ENCODE data around the gene RNF20.

Gene RNF20

GRCh38 chr9:101528015-101528414, 5.6 kb upstream of the RNF20 start:
- Histone ChIP-seq H4K8ac (ENCODE audit: low read length) (no peak overlapping the region), H2BK120ac (ENCODE audit: low read depth, low read length) (no peak overlapping the region), H3K18ac (ENCODE audit: low read depth in 1 of 2, low read length in 2 of 2) (no peak overlapping the region), H4K91ac (ENCODE audit: low read length) (no peak overlapping the region), H2AFZ (ENCODE audit: low read depth, low read length) (no peak overlapping the region), H3K79me1 (replicated peaks; ENCODE audit: low read length, poor library complexity, severe bottlenecking) (no peaks in the 10 kb centered on the region), H3K27ac (ENCODE audit: low read length, poor library complexity, severe bottlenecking) (no peak overlapping the region), H3K14ac (ENCODE audit: low read length in 2 of 2) (no peak overlapping the region), H3K9ac (ENCODE audit: low read length) (no peak overlapping the region), H3K36me3 (ENCODE audit: control insufficient read depth in 1 of 2, insufficient read depth in 2 of 2, low read depth in 1 of 2, low read length in 2 of 2) (no peaks in the 10 kb centered on the region), H3K4ac (ENCODE audit: low read depth in 1 of 2, low read length in 2 of 2) (no peak overlapping the region), H2BK12ac (ENCODE audit: low read length in 2 of 2) (no peak overlapping the region), H3K9me3 (ENCODE audit: control insufficient read depth, low read length) (no peaks in the 10 kb centered on the region), H2BK5ac (ENCODE audit: low read depth, low read length, poor library complexity, severe bottlenecking) (no peak overlapping the region), H3K4me1 (ENCODE audit: control insufficient read depth, insufficient read depth, low read depth, low read length) (no peaks in the 10 kb centered on the region), H2BK15ac (ENCODE audit: low read depth, poor library complexity, severe bottlenecking) (no peak overlapping the region), H3K27me3 (ENCODE audit: control insufficient read depth in 1 of 2, insufficient read depth in 1 of 2, low read length in 2 of 2) (no peaks in the 10 kb centered on the region), H2AK5ac (ENCODE audit: low read length, severe bottlenecking) (no peak overlapping the region), H3K23ac (ENCODE audit: low read length in 2 of 2) (no peak overlapping the region), H3K4me3 (ENCODE audit: insufficient read depth in 1 of 2, low read depth in 1 of 2, low read length in 2 of 2) (no peak overlapping the region), H3K4me2 (ENCODE audit: low read length, poor library complexity, severe bottlenecking) (no peak overlapping the region)
- no peak for DNase-seq

- H3K27ac ChIP-seq (ENCODE audit: low read length, poor library complexity, severe bottlenecking) = no peak overlapping the region
- 57% methylated on average over 2 of the region's 6 CpGs for WGBS
- no peaks in the 10 kb centered on the region for H3K9me3 ChIP-seq (ENCODE audit: control insufficient read depth, low read length)
- DNase-seq = peak; percentile 83
- no peaks in the 10 kb centered on the region for H3K4me1 ChIP-seq (ENCODE audit: control insufficient read depth, insufficient read depth, low read depth, low read length)
- H3K4me3 ChIP-seq (ENCODE audit: insufficient read depth in 1 of 2, low read depth in 1 of 2, low read length in 2 of 2) = no peak overlapping the region
- H3K9ac ChIP-seq (ENCODE audit: low read length) = no peak overlapping the region
- no peak overlapping the region for H3K18ac ChIP-seq (ENCODE audit: low read depth in 1 of 2, low read length in 2 of 2)
- no peaks in the 10 kb centered on the region for H3K79me1 ChIP-seq (replicated peaks; ENCODE audit: low read length, poor library complexity, severe bottlenecking)
- no peaks in the 10 kb centered on the region for H3K27me3 ChIP-seq (ENCODE audit: control insufficient read depth in 1 of 2, insufficient read depth in 1 of 2, low read length in 2 of 2)
- H3K14ac ChIP-seq (ENCODE audit: low read length in 2 of 2) = no peak overlapping the region
- H2BK15ac ChIP-seq (ENCODE audit: low read depth, poor library complexity, severe bottlenecking) = no peak overlapping the region
- H2AK5ac ChIP-seq (ENCODE audit: low read length, severe bottlenecking) = no peak overlapping the region
- peaks cover 0 to under 1% of the 10 kb centered on the region in 2 experiments for H3K36me3 ChIP-seq (ENCODE audit: control insufficient read depth in 1 of 2, insufficient read depth in 2 of 2, low read depth in 1 of 2, low read length in 2 of 2)
- H4K91ac ChIP-seq (ENCODE audit: low read length) = no peak overlapping the region
- no peak overlapping the region for H2BK12ac ChIP-seq (ENCODE audit: low read length in 2 of 2)
- H2BK5ac ChIP-seq (ENCODE audit: low read depth, low read length, poor library complexity, severe bottlenecking) = no peak overlapping the region
- H4K8ac ChIP-seq (ENCODE audit: low read length) = no peak overlapping the region
- no peak overlapping the region for H3K4me2 ChIP-seq (ENCODE audit: low read length, poor library complexity, severe bottlenecking)
- no peak overlapping the region for H3K23ac ChIP-seq (ENCODE audit: low read length in 2 of 2)
- H2AFZ ChIP-seq (ENCODE audit: low read depth, low read length) = no peak overlapping the region
- no peak overlapping the region for H3K4ac ChIP-seq (ENCODE audit: low read depth in 1 of 2, low read length in 2 of 2)
- no peak overlapping the region for H2BK120ac ChIP-seq (ENCODE audit: low read depth, low read length)
Measured at GRCh38 chr9:101530076-101530711, 3.5 kb upstream of the RNF20 start.

- no peak overlapping the region for H3K23ac ChIP-seq (ENCODE audit: low read length in 2 of 2)
- no peak overlapping the region for H2AFZ ChIP-seq (ENCODE audit: low read depth, low read length)
- H3K18ac ChIP-seq (ENCODE audit: low read depth in 1 of 2, low read length in 2 of 2) = no peak overlapping the region
- no peak overlapping the region for H2BK15ac ChIP-seq (ENCODE audit: low read depth, poor library complexity, severe bottlenecking)
- no peak overlapping the region for H3K9ac ChIP-seq (ENCODE audit: low read length)
- H4K8ac ChIP-seq (ENCODE audit: low read length) = no peak overlapping the region
- H3K36me3 ChIP-seq (ENCODE audit: control insufficient read depth in 1 of 2, insufficient read depth in 2 of 2, low read depth in 1 of 2, low read length in 2 of 2) = peaks cover 8 to 60% of the 10 kb centered on the region in 2 experiments
- H3K27me3 ChIP-seq (ENCODE audit: control insufficient read depth in 1 of 2, insufficient read depth in 1 of 2, low read length in 2 of 2) = no peaks in the 10 kb centered on the region
- H3K9me3 ChIP-seq (ENCODE audit: control insufficient read depth, low read length) = no peaks in the 10 kb centered on the region
- no peak overlapping the region for H3K27ac ChIP-seq (ENCODE audit: low read length, poor library complexity, severe bottlenecking)
- H3K4ac ChIP-seq (ENCODE audit: low read depth in 1 of 2, low read length in 2 of 2) = no peak overlapping the region
- H2BK5ac ChIP-seq (ENCODE audit: low read depth, low read length, poor library complexity, severe bottlenecking) = no peak overlapping the region
- H3K14ac ChIP-seq (ENCODE audit: low read length in 2 of 2) = no peak overlapping the region
- no peak overlapping the region for H2BK12ac ChIP-seq (ENCODE audit: low read length in 2 of 2)
- no peak overlapping the region for H2AK5ac ChIP-seq (ENCODE audit: low read length, severe bottlenecking)
- H4K91ac ChIP-seq (ENCODE audit: low read length) = no peak overlapping the region
- H2BK120ac ChIP-seq (ENCODE audit: low read depth, low read length) = no peak overlapping the region
- DNase-seq = peak; percentile 33
- no peak overlapping the region for H3K4me2 ChIP-seq (ENCODE audit: low read length, poor library complexity, severe bottlenecking)
- peaks cover 36% of the 10 kb centered on the region for H3K79me1 ChIP-seq (replicated peaks; ENCODE audit: low read length, poor library complexity, severe bottlenecking)
- no peaks in the 10 kb centered on the region for H3K4me1 ChIP-seq (ENCODE audit: control insufficient read depth, insufficient read depth, low read depth, low read length)
- no peak overlapping the region for H3K4me3 ChIP-seq (ENCODE audit: insufficient read depth in 1 of 2, low read depth in 1 of 2, low read length in 2 of 2)
Measured at GRCh38 chr9:101536351-101536750, 2.7 kb downstream of the RNF20 start.

DNA sequence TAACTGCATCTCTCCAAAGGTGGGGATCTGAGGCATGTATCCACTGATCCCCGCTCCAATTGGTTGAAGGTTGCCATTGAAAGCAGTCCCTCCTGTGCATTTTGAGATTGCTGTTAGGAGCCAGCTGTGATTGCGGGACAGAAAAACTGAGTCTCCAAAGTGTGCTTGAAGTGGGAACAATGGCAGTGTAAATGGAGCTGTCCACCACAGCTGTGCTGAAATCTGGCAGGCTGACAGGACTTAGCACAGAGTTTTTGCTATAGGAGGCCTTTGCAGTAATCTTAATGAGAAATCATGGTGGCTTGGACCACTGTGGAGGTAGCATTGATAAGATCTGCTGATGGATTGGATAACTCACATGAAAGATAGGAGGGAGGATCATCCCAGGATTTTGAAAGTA, 3.3 kb downstream of the RNF20 start:
- no peak overlapping the region for H2BK120ac ChIP-seq (ENCODE audit: low read depth, low read length)
- no peak overlapping the region for H2AFZ ChIP-seq (ENCODE audit: low read depth, low read length)
- WGBS = 96% methylated on average over 2 of the region's 2 CpGs

More for the DNA sequence above, 3.3 kb downstream of the RNF20 start:
- H3K9me3 ChIP-seq (ENCODE audit: control insufficient read depth, low read length) = no peaks in the 10 kb centered on the region
- no peaks in the 10 kb centered on the region for H3K4me1 ChIP-seq (ENCODE audit: control insufficient read depth, insufficient read depth, low read depth, low read length)
- H3K14ac ChIP-seq (ENCODE audit: low read length in 2 of 2) = no peak overlapping the region
- no peak overlapping the region for H3K4me3 ChIP-seq (ENCODE audit: insufficient read depth in 1 of 2, low read depth in 1 of 2, low read length in 2 of 2)
- no peak overlapping the region for H3K18ac ChIP-seq (ENCODE audit: low read depth in 1 of 2, low read length in 2 of 2)
- H4K8ac ChIP-seq (ENCODE audit: low read length) = no peak overlapping the region
- H2AK5ac ChIP-seq (ENCODE audit: low read length, severe bottlenecking) = no peak overlapping the region
- H3K79me1 ChIP-seq (replicated peaks; ENCODE audit: low read length, poor library complexity, severe bottlenecking) = peaks cover 36% of the 10 kb centered on the region
- peaks cover 8 to 65% of the 10 kb centered on the region in 2 experiments for H3K36me3 ChIP-seq (ENCODE audit: control insufficient read depth in 1 of 2, insufficient read depth in 2 of 2, low read depth in 1 of 2, low read length in 2 of 2)
- no peak overlapping the region for H3K4ac ChIP-seq (ENCODE audit: low read depth in 1 of 2, low read length in 2 of 2)
- no peak overlapping the region for H3K27ac ChIP-seq (ENCODE audit: low read length, poor library complexity, severe bottlenecking)
- no peak overlapping the region for H3K4me2 ChIP-seq (ENCODE audit: low read length, poor library complexity, severe bottlenecking)
- DNase-seq = peak; percentile 66
- no peak overlapping the region for H3K23ac ChIP-seq (ENCODE audit: low read length in 2 of 2)
- no peaks in the 10 kb centered on the region for H3K27me3 ChIP-seq (ENCODE audit: control insufficient read depth in 1 of 2, insufficient read depth in 1 of 2, low read length in 2 of 2)
- H2BK12ac ChIP-seq (ENCODE audit: low read length in 2 of 2) = no peak overlapping the region
- no peak overlapping the region for H4K91ac ChIP-seq (ENCODE audit: low read length)
- no peak overlapping the region for H2BK15ac ChIP-seq (ENCODE audit: low read depth, poor library complexity, severe bottlenecking)
- no peak overlapping the region for H2BK5ac ChIP-seq (ENCODE audit: low read depth, low read length, poor library complexity, severe bottlenecking)
- H3K9ac ChIP-seq (ENCODE audit: low read length) = no peak overlapping the region

All from mesenchymal stem cell (in vitro differentiated cells and primary cell).